HCT116 (cell line): ENCODE measurements around the gene RHOBTB1.

Source experiments
- CTCF ChIP-seq, 3 experiments: fragments of 200-600 bp in 1 of 3; sonication (generic) in 1 of 3; IDR thresholded peaks in 2 of 3; conservative IDR thresholded peaks in 1 of 3; 2 replicates each; pipeline ENCODE4 v1.5.1; 2012 to 2017; ENCODE audit warnings: low read depth in 2 of 3, low read length in 2 of 3, antibody characterized with exemption in 1 of 3, borderline replicate concordance in 1 of 3, control low read depth in 1 of 3, mild to moderate bottlenecking in 1 of 3, mixed read lengths in 1 of 3, mixed run types in 1 of 3, moderate library complexity in 1 of 3; ENCODE audit not compliant: insufficient read depth in 1 of 3
- EZH2 ChIP-seq: fragments of 200-600 bp; sonication (generic); IDR thresholded peaks from 2 replicates; pipeline ENCODE4 v1.6.1; 2017; ENCODE audit warnings: antibody characterized with exemption, mixed run types
- EZH2phosphoT487 ChIP-seq: fragments of 200-600 bp; IDR thresholded peaks from 2 replicates; pipeline ENCODE4 v1.6.1; 2018; ENCODE audit warnings: antibody characterized with exemption, borderline replicate concordance
- POLR2A ChIP-seq: IDR thresholded peaks from 2 replicates; pipeline ENCODE4 v1.7.0; 2011; ENCODE audit warnings: borderline replicate concordance; ENCODE audit not compliant: insufficient read depth, insufficient read length; ENCODE audit errors: extremely low read depth
- POLR2AphosphoS5 ChIP-seq: IDR thresholded peaks from 2 replicates; pipeline ENCODE4 v1.6.1; 2011; ENCODE audit warnings: mild to moderate bottlenecking, low read depth, low read length, moderate library complexity
- SIN3A ChIP-seq: IDR thresholded peaks from 2 replicates; pipeline ENCODE4 v1.6.1; 2012; ENCODE audit warnings: low read depth
- YY1 ChIP-seq: IDR thresholded peaks from 2 replicates; pipeline ENCODE4 v1.6.1; 2011; ENCODE audit warnings: low read length, low read depth, moderate library complexity, mild to moderate bottlenecking; ENCODE audit not compliant: insufficient replicate concordance; ENCODE audit errors: extremely low read depth

GRCh38 chr10:60853107-60853506, 90.9 kb downstream of the RHOBTB1 start:
- TF ChIP-seq CTCF (IDR thresholded peaks at IDR 0.05 in 2 of 3, conservative IDR thresholded peaks at IDR 0.05 in 1 of 3; ENCODE audit: borderline replicate concordance in 1 of 3, insufficient read depth in 1 of 3, low read depth in 2 of 3, low read length in 2 of 3) (no peak), YY1 (no peak), POLR2AphosphoS5 (no peak), EZH2phosphoT487 (no peak), EZH2 (no peak), POLR2A (no peak), SIN3A (no peak)
